Naive B cell (primary cell): ENCODE results near the gene RNASEH1. TPM values are rescaled to one million over a fixed set of nuclear protein-coding genes. Genes with fewer than 3 reads are reported as not detected.
A peak's percentile ranks its signal among the peaks of the same experiment; 100 is the strongest.

Source experiments
- ATAC-seq, 2 donors: fragments of 150-1000 bp; cut with Tn5 transposase; 2 replicates each; pipeline ENCODE4 v1.10.0; 2021; ENCODE audit warnings: low read depth in 2 of 2, mild to moderate bottlenecking in 2 of 2, moderate library complexity in 2 of 2
- DNase-seq: peaks from one replicate; pipeline ENCODE4 v3.0.0; 2022
- H3K27ac Mint-ChIP-seq, 6 donors: one replicate each; pipeline ENCODE4 v1.8.0; 2020 to 2022; ENCODE audit warnings: mild to moderate bottlenecking in 6 of 6, mixed read lengths in 6 of 6, moderate library complexity in 5 of 6, inconsistent platforms in 2 of 6
- H3K27me3 Mint-ChIP-seq, 3 donors: one replicate each; pipeline ENCODE4 v1.8.0; 2021 to 2022; ENCODE audit warnings: mixed read lengths in 3 of 3, mild to moderate bottlenecking in 1 of 3
- H3K36me3 Mint-ChIP-seq, 2 donors: one replicate each; pipeline ENCODE4 v1.8.0; 2020 to 2022; ENCODE audit warnings: mixed read lengths in 2 of 2, inconsistent platforms in 1 of 2, mild to moderate bottlenecking in 1 of 2
- H3K4me1 Mint-ChIP-seq, 3 donors: one replicate each; pipeline ENCODE4 v1.8.0; 2020 to 2022; ENCODE audit warnings: mixed read lengths in 3 of 3, inconsistent platforms in 1 of 3, mild to moderate bottlenecking in 1 of 3, moderate library complexity in 1 of 3
- H3K4me3 Mint-ChIP-seq, 8 donors: one replicate each; pipeline ENCODE4 v1.8.0; 2020 to 2022; ENCODE audit warnings: mild to moderate bottlenecking in 8 of 8, mixed read lengths in 8 of 8, moderate library complexity in 8 of 8, inconsistent platforms in 2 of 8
- H3K9me3 Mint-ChIP-seq, 7 donors: one replicate each; pipeline ENCODE4 v1.8.0; 2020 to 2022; ENCODE audit warnings: mixed read lengths in 7 of 7, mild to moderate bottlenecking in 5 of 7, inconsistent platforms in 2 of 7, moderate library complexity in 1 of 7
- polyA plus RNA-seq, 6 donors: library from polyadenylated mRNA; unstranded; fragments of 300-500 nt; fragmentation: Illumina TruSeq; gene quantifications; one replicate each; pipeline ENCODE4 v1.2.3, GENCODE V29; 2021; ENCODE audit warnings: low read depth in 6 of 6

Gene RNASEH1, protein sequence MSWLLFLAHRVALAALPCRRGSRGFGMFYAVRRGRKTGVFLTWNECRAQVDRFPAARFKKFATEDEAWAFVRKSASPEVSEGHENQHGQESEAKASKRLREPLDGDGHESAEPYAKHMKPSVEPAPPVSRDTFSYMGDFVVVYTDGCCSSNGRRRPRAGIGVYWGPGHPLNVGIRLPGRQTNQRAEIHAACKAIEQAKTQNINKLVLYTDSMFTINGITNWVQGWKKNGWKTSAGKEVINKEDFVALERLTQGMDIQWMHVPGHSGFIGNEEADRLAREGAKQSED
- polyA plus RNA-seq = 10 to 100 TPM; 31.4 to 38.8 (median 36.2) TPM

- peaks cover 7 to 8% of the 10 kb centered on the region in 2 donors for H3K36me3 Mint-ChIP-seq
- peak within 1 kb of the TSS; percentile 89 to 96 (median 92) for H3K4me3 Mint-ChIP-seq
- H3K9me3 Mint-ChIP-seq = no peaks in the 10 kb centered on the region
- peak within 1 kb of the TSS; percentile 91 to 99 (median 97) for H3K27ac Mint-ChIP-seq
- no peaks in the 10 kb centered on the region for H3K27me3 Mint-ChIP-seq
- peaks cover 27 to 56% (median 36%) of the 10 kb centered on the region in 3 donors for H3K4me1 Mint-ChIP-seq
- peak; percentile 91 to 92 for ATAC-seq
- peak; percentile 98 for DNase-seq
Measured at GRCh38 chr2:3558205-3559014, at the start of gene RNASEH1. TSS of gene RNASEH1 (minus strand) at chr2:3558333. CDS start at chr2:3558260, 73 bp downstream.

GRCh38 chr2:3606370-3607201 is 48.5 kb upstream of the RNASEH1 start:
- H3K9me3 Mint-ChIP-seq = peaks cover 0 to 1% (median 0%) of the 10 kb centered on the region in 7 donors
- peaks cover 0 to 15% (median 9%) of the 10 kb centered on the region in 3 donors for H3K27me3 Mint-ChIP-seq
- H3K4me3 Mint-ChIP-seq = no peak overlapping the region
- peaks cover 0 to 3% (median 0%) of the 10 kb centered on the region in 3 donors for H3K4me1 Mint-ChIP-seq
- ATAC-seq = no peak
- H3K27ac Mint-ChIP-seq = no peak overlapping the region
- H3K36me3 Mint-ChIP-seq = no peaks in the 10 kb centered on the region
- no peak for DNase-seq

DNA sequence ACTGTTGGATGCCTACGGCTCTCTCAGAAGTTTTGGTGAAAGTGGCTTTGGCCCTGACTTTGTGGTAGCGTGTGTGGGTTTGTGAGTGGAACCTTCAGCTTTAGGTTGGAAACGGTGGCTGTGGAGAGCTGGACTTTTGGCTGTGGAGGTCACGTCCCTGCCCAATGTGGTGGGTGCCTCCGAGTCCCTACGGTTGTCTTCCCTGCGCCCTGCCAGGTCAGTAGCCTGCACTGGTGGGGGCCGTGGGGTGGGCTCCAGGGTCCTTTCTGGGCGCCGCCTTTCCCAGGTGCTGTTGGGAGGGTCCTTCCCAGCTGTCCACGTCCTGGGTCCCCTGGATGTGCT is 47.9 kb upstream of the RNASEH1 start:
- peaks cover 0 to 9% (median 4%) of the 10 kb centered on the region in 3 donors for H3K27me3 Mint-ChIP-seq
- no peaks in the 10 kb centered on the region for H3K9me3 Mint-ChIP-seq
- peak overlapping the region in 3 of 8 donors; percentile 44 to 82 (median 56) for H3K4me3 Mint-ChIP-seq
- peaks cover 0 to 3% (median 0%) of the 10 kb centered on the region in 3 donors for H3K4me1 Mint-ChIP-seq
- DNase-seq (no peak), ATAC-seq (no peak)
- H3K36me3 Mint-ChIP-seq = no peaks in the 10 kb centered on the region
- H3K27ac Mint-ChIP-seq = peak overlapping the region in 1 of 6 donors; percentile 86

GRCh38 chr2:3604991-3605961 is 47.1 kb upstream of the RNASEH1 start:
- no peak for ATAC-seq
- H3K27ac Mint-ChIP-seq = peak overlapping the region in 4 of 6 donors; percentile 70 to 92 (median 81)
- no peaks in the 10 kb centered on the region for H3K36me3 Mint-ChIP-seq
- peak overlapping the region in 5 of 8 donors; percentile 61 to 82 (median 71) for H3K4me3 Mint-ChIP-seq
- no peaks in the 10 kb centered on the region for H3K9me3 Mint-ChIP-seq
- peaks cover 0 to 3% (median 0%) of the 10 kb centered on the region in 3 donors for H3K4me1 Mint-ChIP-seq
- DNase-seq = no peak
- peaks cover 0 to 7% (median 4%) of the 10 kb centered on the region in 3 donors for H3K27me3 Mint-ChIP-seq

GRCh38 chr2:3604207-3604877 is 46.2 kb upstream of the RNASEH1 start:
- DNase-seq = no peak
- H3K27ac Mint-ChIP-seq = no peak overlapping the region
- no peaks in the 10 kb centered on the region for H3K36me3 Mint-ChIP-seq
- H3K4me3 Mint-ChIP-seq = peak overlapping the region in 1 of 8 donors; percentile 82
- ATAC-seq = no peak
- H3K4me1 Mint-ChIP-seq = peaks cover 0 to 3% (median 0%) of the 10 kb centered on the region in 3 donors
- no peaks in the 10 kb centered on the region for H3K9me3 Mint-ChIP-seq
- peaks cover 0 to 7% (median 4%) of the 10 kb centered on the region in 3 donors for H3K27me3 Mint-ChIP-seq

GRCh38 chr2:3603536-3604206 is 45.5 kb upstream of the RNASEH1 start:
- ATAC-seq (no peak), DNase-seq (no peak)
- peak overlapping the region in 1 of 6 donors; percentile 22 for H3K27ac Mint-ChIP-seq
- no peaks in the 10 kb centered on the region for H3K9me3 Mint-ChIP-seq
- no peaks in the 10 kb centered on the region for H3K36me3 Mint-ChIP-seq
- peaks cover 0 to 3% (median 0%) of the 10 kb centered on the region in 3 donors for H3K4me1 Mint-ChIP-seq
- no peak overlapping the region for H3K4me3 Mint-ChIP-seq
- H3K27me3 Mint-ChIP-seq = peaks cover 0 to 7% (median 4%) of the 10 kb centered on the region in 3 donors

DNA sequence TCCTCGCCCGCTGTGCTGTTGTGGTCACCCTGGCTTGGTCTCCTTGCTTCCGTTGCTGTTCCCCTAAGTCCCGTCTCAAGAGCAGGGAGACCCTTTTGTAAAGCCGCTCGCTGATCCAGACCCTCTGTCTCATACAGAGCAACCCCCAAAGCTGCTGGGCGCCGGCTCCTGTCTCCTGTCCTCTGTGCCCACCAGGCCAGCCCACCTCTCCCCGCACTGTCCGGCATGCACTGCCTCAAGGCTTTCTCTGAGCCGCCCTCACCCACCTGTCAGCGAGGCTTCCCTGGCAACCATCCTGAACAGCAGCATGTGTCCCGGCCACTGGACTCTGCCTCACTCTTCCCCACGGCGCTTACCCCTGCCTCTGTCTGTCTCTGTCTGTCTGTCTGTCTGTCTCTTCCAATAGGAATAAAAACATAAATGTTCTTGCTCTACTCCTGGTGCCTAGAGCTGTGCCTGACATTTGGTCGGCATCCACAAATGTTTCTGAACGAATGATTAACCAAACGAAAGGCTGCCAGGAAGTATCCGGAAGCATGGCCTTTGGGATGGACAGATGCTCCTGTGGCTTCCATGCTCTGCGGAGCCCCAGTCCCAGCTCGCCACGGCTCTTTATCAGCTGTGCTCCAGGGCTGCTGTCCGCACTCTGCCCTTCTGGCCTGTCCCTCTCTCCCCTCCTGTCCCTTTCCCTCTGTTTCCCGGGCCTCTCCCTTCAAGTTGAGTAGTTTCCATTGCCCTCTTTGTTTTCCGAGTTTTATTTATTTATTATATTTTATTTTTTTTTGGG is 44.6 kb upstream of the RNASEH1 start:
- peak overlapping the region in 1 of 6 donors; percentile 0 for H3K27ac Mint-ChIP-seq
- ATAC-seq (no peak), DNase-seq (no peak)
- no peaks in the 10 kb centered on the region for H3K9me3 Mint-ChIP-seq
- no peak overlapping the region for H3K4me3 Mint-ChIP-seq
- peaks cover 0 to 10% (median 7%) of the 10 kb centered on the region in 3 donors for H3K27me3 Mint-ChIP-seq
- no peaks in the 10 kb centered on the region for H3K36me3 Mint-ChIP-seq
- H3K4me1 Mint-ChIP-seq = peaks cover 0 to 3% (median 0%) of the 10 kb centered on the region in 3 donors

- H3K27me3 Mint-ChIP-seq = peaks cover 0 to 14% (median 7%) of the 10 kb centered on the region in 3 donors
Measured at GRCh38 chr2:3601561-3602271, 43.6 kb upstream of the RNASEH1 start.

DNA sequence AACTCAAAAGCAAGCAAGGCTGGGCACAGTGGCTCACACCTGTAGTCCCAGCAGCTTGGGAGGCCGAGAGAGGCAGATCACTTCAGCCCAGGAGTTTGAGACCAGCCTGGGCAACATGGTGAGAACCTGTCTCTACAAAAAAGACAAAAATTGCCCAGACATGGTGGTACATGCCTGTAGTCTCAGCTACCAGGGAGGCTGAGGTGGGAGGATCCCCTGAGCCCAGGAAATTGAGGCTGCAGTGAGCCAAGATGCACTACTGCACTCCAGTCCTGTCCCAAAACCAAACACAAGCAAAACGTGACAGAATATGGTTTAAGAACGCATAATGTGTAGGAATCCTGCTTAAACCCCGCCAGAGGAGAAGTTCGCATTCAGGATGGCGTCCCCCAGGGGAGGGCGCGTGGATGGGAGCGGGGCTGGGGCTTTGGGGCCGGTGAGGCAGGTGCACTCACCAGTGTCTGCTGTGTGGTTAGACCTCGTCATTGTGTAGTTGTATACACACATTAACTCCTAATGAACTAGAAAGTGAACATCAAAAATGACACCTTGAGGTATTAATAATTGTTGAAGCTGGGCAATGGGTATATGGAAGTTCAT is 42.2 kb upstream of the RNASEH1 start:
- H3K4me3 Mint-ChIP-seq = no peak overlapping the region

More at GRCh38 chr2:3601561-3602271, 43.6 kb upstream of the RNASEH1 start:
- DNase-seq (no peak), ATAC-seq (no peak)
- no peak overlapping the region for H3K4me3 Mint-ChIP-seq
- H3K36me3 Mint-ChIP-seq = no peaks in the 10 kb centered on the region
- H3K9me3 Mint-ChIP-seq = no peaks in the 10 kb centered on the region
- peaks cover 0 to 3% (median 0%) of the 10 kb centered on the region in 3 donors for H3K4me1 Mint-ChIP-seq
- no peak overlapping the region for H3K27ac Mint-ChIP-seq

More for the DNA sequence above, 42.2 kb upstream of the RNASEH1 start:
- Mint-ChIP-seq H3K4me1 (peaks cover 0 to 7% (median 2%) of the 10 kb centered on the region in 3 donors), H3K36me3 (no peaks in the 10 kb centered on the region), H3K27ac (peak overlapping the region in 1 of 6 donors; percentile 21), H3K27me3 (peaks cover 0 to 15% (median 7%) of the 10 kb centered on the region in 3 donors), H3K9me3 (no peaks in the 10 kb centered on the region)
- ATAC-seq (no peak), DNase-seq (no peak)
